ENCODE results near the gene RAD18.

Gene RAD18

GRCh38 chr3:8938021-8938420 lies 25.3 kb downstream of the RAD18 start:
- DNase-seq (ENCODE audit: low spot score) = no peak
- Histone ChIP-seq H3K27ac (no peak overlapping the region), H3K4me3 (no peak overlapping the region)
- TF ChIP-seq CTCF (IDR thresholded peaks at IDR 0.05) = no peak

- Histone ChIP-seq H3K27ac (no peak overlapping the region), H3K4me3 (no peak overlapping the region)
- TF ChIP-seq CTCF (IDR thresholded peaks at IDR 0.05) = no peak
- DNase-seq (ENCODE audit: low spot score) = no peak
Measured at GRCh38 chr3:8937064-8938020, 25.9 kb downstream of the RAD18 start.

GRCh38 chr3:8932507-8932906 lies 30.8 kb downstream of the RAD18 start:
- TF ChIP-seq CTCF (IDR thresholded peaks at IDR 0.05) = no peak
- H3K27ac ChIP-seq = no peak overlapping the region

GRCh38 chr3:8931342-8931741 lies 31.9 kb downstream of the RAD18 start:
- no peak for DNase-seq (ENCODE audit: low spot score)
- TF ChIP-seq CTCF (IDR thresholded peaks at IDR 0.05) = no peak
- H3K4me3 ChIP-seq = no peak overlapping the region
- no peak overlapping the region for H3K27ac ChIP-seq

More at GRCh38 chr3:8932507-8932906, 30.8 kb downstream of the RAD18 start:
- no peak for DNase-seq (ENCODE audit: low spot score)
- no peak overlapping the region for H3K4me3 ChIP-seq

GRCh38 chr3:8929860-8930259 lies 33.4 kb downstream of the RAD18 start:
- DNase-seq (ENCODE audit: low spot score) = no peak
- Histone ChIP-seq H3K27ac (no peak overlapping the region), H3K4me3 (no peak overlapping the region)
- no peak for TF ChIP-seq CTCF (IDR thresholded peaks at IDR 0.05)

GRCh38 chr3:8914491-8914890 lies 48.8 kb downstream of the RAD18 start:
- Histone ChIP-seq H3K4me3 (no peak overlapping the region), H3K27ac (no peak overlapping the region)
- no peak for DNase-seq (ENCODE audit: low spot score)
- no peak for TF ChIP-seq CTCF (IDR thresholded peaks at IDR 0.05)

- TF ChIP-seq CTCF (IDR thresholded peaks at IDR 0.05) = no peak
- Histone ChIP-seq H3K27ac (no peak overlapping the region), H3K4me3 (no peak overlapping the region)
- no peak for DNase-seq (ENCODE audit: low spot score)
Measured at GRCh38 chr3:8911781-8912180, 51.5 kb downstream of the RAD18 start.

Measured in coronary artery (tissue), 2 donors.